GM12878 (cell line): ENCODE data around the gene S1PR3.
"Not testable (repeated sequence)": the region's sequence is repeated elsewhere in the genome, so short reads cannot be mapped to it uniquely, and the experiment has no call there.

Source experiments
- SUZ12 ChIP-seq: fragments of 200-600 bp; sonication (generic); IDR thresholded peaks from one replicate; pipeline ENCODE4 v1.6.1; 2018; ENCODE audit warnings: antibody characterized with exemption, mild to moderate bottlenecking; ENCODE audit not compliant: unreplicated experiment
- USF2 ChIP-seq: IDR thresholded peaks from 2 replicates; pipeline ENCODE4 v1.6.1; 2011; ENCODE audit warnings: low read depth, low read length, improper control_type of control experiment, borderline replicate concordance
- ZNF24 ChIP-seq: fragments of 450-650 bp; IDR thresholded peaks from 2 replicates; pipeline ENCODE4 v1.6.1; 2017; ENCODE audit warnings: antibody characterized with exemption, mild to moderate bottlenecking
- TF ChIP-seq, protein P1 (sequence below), 3 experiments: IDR thresholded peaks in 2 of 3; conservative IDR thresholded peaks in 1 of 3; 2 replicates each; pipeline ENCODE4 v1.5.1; 2011; ENCODE audit warnings: low read depth in 3 of 3, low read length in 3 of 3, mild to moderate bottlenecking in 3 of 3, control low read depth in 2 of 3, moderate library complexity in 2 of 3, inconsistent platforms in 1 of 3, mixed read lengths in 1 of 3; ENCODE audit not compliant: control insufficient read depth in 2 of 3, insufficient read depth in 1 of 3; ENCODE audit errors: extremely low read depth in 1 of 3

- not testable (repeated sequence) for TF ChIP-seq USF2, SUZ12, ZNF24
- TF ChIP-seq, protein P1, sequence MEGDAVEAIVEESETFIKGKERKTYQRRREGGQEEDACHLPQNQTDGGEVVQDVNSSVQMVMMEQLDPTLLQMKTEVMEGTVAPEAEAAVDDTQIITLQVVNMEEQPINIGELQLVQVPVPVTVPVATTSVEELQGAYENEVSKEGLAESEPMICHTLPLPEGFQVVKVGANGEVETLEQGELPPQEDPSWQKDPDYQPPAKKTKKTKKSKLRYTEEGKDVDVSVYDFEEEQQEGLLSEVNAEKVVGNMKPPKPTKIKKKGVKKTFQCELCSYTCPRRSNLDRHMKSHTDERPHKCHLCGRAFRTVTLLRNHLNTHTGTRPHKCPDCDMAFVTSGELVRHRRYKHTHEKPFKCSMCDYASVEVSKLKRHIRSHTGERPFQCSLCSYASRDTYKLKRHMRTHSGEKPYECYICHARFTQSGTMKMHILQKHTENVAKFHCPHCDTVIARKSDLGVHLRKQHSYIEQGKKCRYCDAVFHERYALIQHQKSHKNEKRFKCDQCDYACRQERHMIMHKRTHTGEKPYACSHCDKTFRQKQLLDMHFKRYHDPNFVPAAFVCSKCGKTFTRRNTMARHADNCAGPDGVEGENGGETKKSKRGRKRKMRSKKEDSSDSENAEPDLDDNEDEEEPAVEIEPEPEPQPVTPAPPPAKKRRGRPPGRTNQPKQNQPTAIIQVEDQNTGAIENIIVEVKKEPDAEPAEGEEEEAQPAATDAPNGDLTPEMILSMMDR (IDR thresholded peaks at IDR 0.05 in 2 of 3, conservative IDR thresholded peaks at IDR 0.05 in 1 of 3; ENCODE audit: control insufficient read depth in 2 of 3, extremely low read depth in 1 of 3, insufficient read depth in 1 of 3, low read depth in 3 of 3, low read length in 3 of 3) = not testable (repeated sequence)
Observed at GRCh38 chr9:88941586-88941985, 49.7 kb upstream of the S1PR3 start.
